ENCODE measurements around the gene UTF1.

Gene UTF1

GRCh38 chr10:133224076-133224475 is 5.9 kb upstream of the UTF1 start:
- no peaks in the 10 kb centered on the region for H3K36me3 ChIP-seq (ENCODE audit: control insufficient read depth in 2 of 2, insufficient read depth in 1 of 2, low read length in 2 of 2)
- POLR2A ChIA-PET, result no interaction called here
- H3K4me1 ChIP-seq (ENCODE audit: control insufficient read depth, insufficient read depth, low read length), result no peaks in the 10 kb centered on the region
- H3K4me3 ChIP-seq (ENCODE audit: low read depth, low read length), result no peak overlapping the region
- H3K9me3 ChIP-seq (ENCODE audit: control insufficient read depth, insufficient read depth, low read depth, low read length), result no peaks in the 10 kb centered on the region
- TF ChIP-seq ZNF521 (tag by site-specific recombination; IDR thresholded peaks at IDR 0.05) (no peak), IKZF3 (tag by site-specific recombination; IDR thresholded peaks at IDR 0.05) (no peak), ZNF473 (tag by site-specific recombination; IDR thresholded peaks at IDR 0.05) (no peak), ZNF544 (tag by site-specific recombination; IDR thresholded peaks at IDR 0.05) (no peak), ZNF560 (tag by site-specific recombination; IDR thresholded peaks at IDR 0.05; ENCODE audit: borderline replicate concordance) (no peak), ZNF140 (tag by site-specific recombination; IDR thresholded peaks at IDR 0.05) (no peak), ZNF404 (tag by site-specific recombination; IDR thresholded peaks at IDR 0.05) (no peak), ZNF768 (tag by site-specific recombination; IDR thresholded peaks at IDR 0.05) (no peak), ZNF341 (tag by site-specific recombination; IDR thresholded peaks at IDR 0.05; ENCODE audit: low read depth) (no peak), ZNF121 (tag by site-specific recombination; IDR thresholded peaks at IDR 0.05) (no peak)
- TF ChIP-seq, protein P1, sequence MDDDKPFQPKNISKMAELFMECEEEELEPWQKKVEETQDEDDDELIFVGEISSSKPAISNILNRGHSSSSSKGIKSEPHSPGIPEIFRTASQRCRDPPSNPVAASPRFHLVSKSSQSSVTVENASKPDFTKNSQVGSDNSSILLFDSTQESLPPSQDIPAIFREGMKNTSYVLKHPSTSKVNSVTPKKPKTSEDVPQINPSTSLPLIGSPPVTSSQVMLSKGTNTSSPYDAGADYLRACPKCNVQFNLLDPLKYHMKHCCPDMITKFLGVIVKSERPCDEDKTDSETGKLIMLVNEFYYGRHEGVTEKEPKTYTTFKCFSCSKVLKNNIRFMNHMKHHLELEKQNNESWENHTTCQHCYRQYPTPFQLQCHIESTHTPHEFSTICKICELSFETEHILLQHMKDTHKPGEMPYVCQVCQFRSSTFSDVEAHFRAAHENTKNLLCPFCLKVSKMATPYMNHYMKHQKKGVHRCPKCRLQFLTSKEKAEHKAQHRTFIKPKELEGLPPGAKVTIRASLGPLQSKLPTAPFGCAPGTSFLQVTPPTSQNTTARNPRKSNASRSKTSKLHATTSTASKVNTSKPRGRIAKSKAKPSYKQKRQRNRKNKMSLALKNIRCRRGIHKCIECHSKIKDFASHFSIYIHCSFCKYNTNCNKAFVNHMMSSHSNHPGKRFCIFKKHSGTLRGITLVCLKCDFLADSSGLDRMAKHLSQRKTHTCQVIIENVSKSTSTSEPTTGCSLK (tag by site-specific recombination; IDR thresholded peaks at IDR 0.05), result no peak
- CTCF ChIA-PET, result interaction anchor here (0.6 kb wide), 1 partner anchor 81 kb away, joined by 4 read pairs; no protein-coding TSS in a partner anchor
- H3K27ac ChIP-seq (ENCODE audit: extremely low read depth, low read depth, low read length), result no peak overlapping the region

DNA sequence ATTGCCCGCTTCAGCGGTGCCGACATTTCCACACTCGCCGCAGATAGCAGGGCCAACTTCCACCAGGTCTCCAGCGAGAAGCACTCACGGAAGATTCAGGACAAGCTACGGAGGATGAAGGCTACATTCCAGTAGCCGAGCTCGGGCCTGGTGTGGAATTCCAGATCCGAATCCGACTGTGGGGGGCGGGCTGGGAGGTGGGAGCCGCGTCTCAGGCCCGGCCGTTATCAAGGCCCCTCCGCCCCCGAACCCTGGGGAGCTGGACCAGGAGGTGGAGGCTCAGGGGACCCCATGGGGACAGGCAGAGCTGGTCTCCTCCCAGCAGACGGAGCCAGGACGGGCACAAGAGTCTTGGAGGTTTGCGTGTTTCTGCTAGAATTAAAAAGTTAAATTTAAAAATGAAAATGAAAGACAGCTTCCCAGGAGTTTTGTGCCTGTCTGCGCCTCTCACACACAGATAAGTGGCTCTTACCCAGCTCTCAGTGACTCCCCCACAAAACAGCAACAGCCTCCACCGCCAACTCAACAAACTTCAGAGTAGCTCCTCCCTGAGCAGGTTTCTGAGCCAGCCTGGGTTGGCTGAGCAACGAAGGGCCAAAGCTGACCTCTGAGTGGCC is 5.2 kb upstream of the UTF1 start:
- H3K9me3 ChIP-seq (ENCODE audit: control insufficient read depth, insufficient read depth, low read depth, low read length), result no peaks in the 10 kb centered on the region
- ChIA-PET POLR2A (no interaction called here), CTCF (interaction anchor here (0.6 kb wide), 1 partner anchor 82 kb away, joined by 4 read pairs; no protein-coding TSS in a partner anchor)
- no peak overlapping the region for H3K27ac ChIP-seq (ENCODE audit: extremely low read depth, low read depth, low read length)
- no peak overlapping the region for H3K4me3 ChIP-seq (ENCODE audit: low read depth, low read length)
- H3K36me3 ChIP-seq (ENCODE audit: control insufficient read depth in 2 of 2, insufficient read depth in 1 of 2, low read length in 2 of 2), result no peaks in the 10 kb centered on the region
- no peaks in the 10 kb centered on the region for H3K4me1 ChIP-seq (ENCODE audit: control insufficient read depth, insufficient read depth, low read length)
- no peak for TF ChIP-seq ZNF518A (tag by site-specific recombination; conservative IDR thresholded peaks at IDR 0.05; ENCODE audit: low read depth)
- peak; percentile 62 for TF ChIP-seq ZFHX2 (tag by site-specific recombination; conservative IDR thresholded peaks at IDR 0.05)
- TF ChIP-seq, protein P2, sequence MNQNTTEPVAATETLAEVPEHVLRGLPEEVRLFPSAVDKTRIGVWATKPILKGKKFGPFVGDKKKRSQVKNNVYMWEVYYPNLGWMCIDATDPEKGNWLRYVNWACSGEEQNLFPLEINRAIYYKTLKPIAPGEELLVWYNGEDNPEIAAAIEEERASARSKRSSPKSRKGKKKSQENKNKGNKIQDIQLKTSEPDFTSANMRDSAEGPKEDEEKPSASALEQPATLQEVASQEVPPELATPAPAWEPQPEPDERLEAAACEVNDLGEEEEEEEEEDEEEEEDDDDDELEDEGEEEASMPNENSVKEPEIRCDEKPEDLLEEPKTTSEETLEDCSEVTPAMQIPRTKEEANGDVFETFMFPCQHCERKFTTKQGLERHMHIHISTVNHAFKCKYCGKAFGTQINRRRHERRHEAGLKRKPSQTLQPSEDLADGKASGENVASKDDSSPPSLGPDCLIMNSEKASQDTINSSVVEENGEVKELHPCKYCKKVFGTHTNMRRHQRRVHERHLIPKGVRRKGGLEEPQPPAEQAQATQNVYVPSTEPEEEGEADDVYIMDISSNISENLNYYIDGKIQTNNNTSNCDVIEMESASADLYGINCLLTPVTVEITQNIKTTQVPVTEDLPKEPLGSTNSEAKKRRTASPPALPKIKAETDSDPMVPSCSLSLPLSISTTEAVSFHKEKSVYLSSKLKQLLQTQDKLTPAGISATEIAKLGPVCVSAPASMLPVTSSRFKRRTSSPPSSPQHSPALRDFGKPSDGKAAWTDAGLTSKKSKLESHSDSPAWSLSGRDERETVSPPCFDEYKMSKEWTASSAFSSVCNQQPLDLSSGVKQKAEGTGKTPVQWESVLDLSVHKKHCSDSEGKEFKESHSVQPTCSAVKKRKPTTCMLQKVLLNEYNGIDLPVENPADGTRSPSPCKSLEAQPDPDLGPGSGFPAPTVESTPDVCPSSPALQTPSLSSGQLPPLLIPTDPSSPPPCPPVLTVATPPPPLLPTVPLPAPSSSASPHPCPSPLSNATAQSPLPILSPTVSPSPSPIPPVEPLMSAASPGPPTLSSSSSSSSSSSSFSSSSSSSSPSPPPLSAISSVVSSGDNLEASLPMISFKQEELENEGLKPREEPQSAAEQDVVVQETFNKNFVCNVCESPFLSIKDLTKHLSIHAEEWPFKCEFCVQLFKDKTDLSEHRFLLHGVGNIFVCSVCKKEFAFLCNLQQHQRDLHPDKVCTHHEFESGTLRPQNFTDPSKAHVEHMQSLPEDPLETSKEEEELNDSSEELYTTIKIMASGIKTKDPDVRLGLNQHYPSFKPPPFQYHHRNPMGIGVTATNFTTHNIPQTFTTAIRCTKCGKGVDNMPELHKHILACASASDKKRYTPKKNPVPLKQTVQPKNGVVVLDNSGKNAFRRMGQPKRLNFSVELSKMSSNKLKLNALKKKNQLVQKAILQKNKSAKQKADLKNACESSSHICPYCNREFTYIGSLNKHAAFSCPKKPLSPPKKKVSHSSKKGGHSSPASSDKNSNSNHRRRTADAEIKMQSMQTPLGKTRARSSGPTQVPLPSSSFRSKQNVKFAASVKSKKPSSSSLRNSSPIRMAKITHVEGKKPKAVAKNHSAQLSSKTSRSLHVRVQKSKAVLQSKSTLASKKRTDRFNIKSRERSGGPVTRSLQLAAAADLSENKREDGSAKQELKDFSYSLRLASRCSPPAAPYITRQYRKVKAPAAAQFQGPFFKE (tag by site-specific recombination; IDR thresholded peaks at IDR 0.05; ENCODE audit: borderline replicate concordance), result no peak
- TF ChIP-seq ZNF707 (tag by site-specific recombination; IDR thresholded peaks at IDR 0.05), result no peak
- no peak for TF ChIP-seq ZNF274 (IDR thresholded peaks at IDR 0.05; ENCODE audit: low read length)
- no peak for TF ChIP-seq ZNF274 (tag by site-specific recombination; IDR thresholded peaks at IDR 0.05; ENCODE audit: borderline replicate concordance)
- TF ChIP-seq ZNF623 (tag by site-specific recombination; IDR thresholded peaks at IDR 0.05), result no peak
- TF ChIP-seq ZNF280D (tag by site-specific recombination; IDR thresholded peaks at IDR 0.05), result no peak
